HepG2 (cell line): ENCODE data around the gene APCDD1L. TPM values are rescaled to one million over a fixed set of nuclear protein-coding genes. Genes with fewer than 3 reads are reported as not detected.

Experiments used
- ATAC-seq: fragments of 200-7000 bp; cut with Tn5 transposase; 3 replicates; pipeline ENCODE4 v1.9.1; 2020; ENCODE audit warnings: mild to moderate bottlenecking, moderate library complexity
- BruUV-seq: library from RNA; stranded (reverse); fragments of 400-500 nt; replicated peaks from 2 replicates; lab custom pipeline; 2021; lab: Mats Ljungman, UMichigan
- CTCF ChIA-PET: fragments of 300-600 bp; formaldehyde crosslinking; extraction: SDS; loops from one replicate; lab custom pipeline; 2021; ENCODE audit warnings: low total read pairs, inconsistent platforms, low intra/inter-chr PET ratio; lab: Yijun Ruan, JAX
- POLR2A ChIA-PET: fragments of 350-600 bp; sonication (Branson Sonifier 250); formaldehyde crosslinking; loops from one replicate; lab custom pipeline; 2020; ENCODE audit warnings: antibody characterized with exemption, inconsistent platforms; lab: Yijun Ruan, JAX
- DNase-seq: peaks from one replicate; pipeline ENCODE4 v3.0.0-alpha.2; 2015; ENCODE audit warnings: low spot score
- FAIRE-seq: peaks from 3 replicates; lab custom pipeline; 2011; peaks lifted over from hg19 to GRCh38; lab: Jason Lieb, UNC
- H2AFZ ChIP-seq: one replicate; pipeline ENCODE4 v1.6.1; 2011; ENCODE audit warnings: low read length, inconsistent platforms
- H3K27ac ChIP-seq: fragments of 300-600 bp; 3 replicates; pipeline ENCODE4 v1.8.0; 2011; ENCODE audit warnings: mixed run types, mild to moderate bottlenecking, mixed read lengths, low read length, inconsistent platforms; ENCODE audit not compliant: insufficient read depth; ENCODE audit errors: extremely low read length
- H3K27me3 ChIP-seq, 2 experiments: fragments of 200-600 bp in 1 of 2; 2 replicates in 1 of 2; 3 replicates in 1 of 2; pipeline versions ENCODE4 v1.6.0 to v1.8.0; 2011; ENCODE audit warnings: low read length in 2 of 2, mild to moderate bottlenecking in 2 of 2, moderate library complexity in 2 of 2, inconsistent platforms in 1 of 2; ENCODE audit not compliant: insufficient read depth in 2 of 2, control insufficient read depth in 1 of 2
- H3K36me3 ChIP-seq, 2 experiments: fragments of 200-600 bp in 1 of 2; replicated peaks in 1 of 2; 2 replicates in 1 of 2; 3 replicates in 1 of 2; pipeline versions ENCODE4 v1.5.1 to v1.8.0; 2011; ENCODE audit warnings: low read length in 2 of 2, inconsistent platforms in 1 of 2; ENCODE audit not compliant: insufficient read depth in 2 of 2, control insufficient read depth in 1 of 2
- H3K4me1 ChIP-seq: 2 replicates; pipeline ENCODE4 v1.5.1; 2012; ENCODE audit warnings: low read length, inconsistent platforms; ENCODE audit not compliant: insufficient read depth
- H3K4me2 ChIP-seq: 2 replicates; pipeline ENCODE4 v1.6.0; 2011; ENCODE audit warnings: low read depth, low read length, inconsistent platforms
- H3K4me3 ChIP-seq, 3 experiments: fragments of 200-600 bp in 1 of 3; sonication (generic), shearing (Covaris generic) in 1 of 3; replicated peaks in 1 of 3; 2 replicates each; pipeline ENCODE4 v1.5.1; 2011 to 2016; ENCODE audit warnings: low read length in 3 of 3, inconsistent platforms in 2 of 3, low read depth in 2 of 3, mild to moderate bottlenecking in 2 of 3, control low read depth in 1 of 3, mixed read lengths in 1 of 3; ENCODE audit not compliant: insufficient read depth in 1 of 3
- H3K79me2 ChIP-seq: one replicate; pipeline ENCODE4 v1.6.1; 2011; ENCODE audit warnings: low read length, inconsistent platforms; ENCODE audit not compliant: insufficient read depth
- H3K9ac ChIP-seq: 2 replicates; pipeline ENCODE4 v1.6.0; 2011; ENCODE audit warnings: mild to moderate bottlenecking, low read depth, low read length, inconsistent platforms; ENCODE audit not compliant: insufficient read depth
- H3K9me3 ChIP-seq: 2 replicates; pipeline ENCODE4 v1.5.1; 2012; ENCODE audit warnings: mild to moderate bottlenecking, low read length
- H4K20me1 ChIP-seq: 2 replicates; pipeline ENCODE4 v1.6.0; 2011; ENCODE audit warnings: inconsistent platforms, mild to moderate bottlenecking, low read length, moderate library complexity; ENCODE audit not compliant: insufficient read depth
- CEBPB ChIP-seq: IDR thresholded peaks from 2 replicates; pipeline ENCODE4 v1.6.1; 2011; ENCODE audit warnings: low read depth, low read length, improper control_type of control experiment, borderline replicate concordance
- FLYWCH1 ChIP-seq: sonication (generic); formaldehyde crosslinking; IDR thresholded peaks from 2 replicates; pipeline ENCODE4 v1.8.1; 2023; ENCODE audit warnings: mild to moderate bottlenecking, missing genetic modification reagents
- PAF1 ChIP-seq: IDR thresholded peaks from 2 replicates; pipeline ENCODE4 v1.6.1; 2016; ENCODE audit warnings: missing genetic modification reagents, missing compliant biosample characterization
- TEAD3 ChIP-seq: optimal IDR thresholded peaks from 2 replicates; pipeline ENCODE3; 2016; ENCODE audit warnings: borderline replicate concordance
- ZKSCAN5 ChIP-seq: sonication (generic); formaldehyde crosslinking; IDR thresholded peaks from 2 replicates; pipeline ENCODE4 v1.5.1; 2020; ENCODE audit warnings: mild to moderate bottlenecking, missing genetic modification reagents
- ZNF329 ChIP-seq: sonication (generic); formaldehyde crosslinking; IDR thresholded peaks from 2 replicates; pipeline ENCODE4 v1.9.0; 2021; ENCODE audit warnings: low read depth, mild to moderate bottlenecking, missing genetic modification reagents
- ZNF430 ChIP-seq: sonication (generic); formaldehyde crosslinking; IDR thresholded peaks from 2 replicates; pipeline ENCODE4 v1.9.0; 2021; ENCODE audit warnings: mild to moderate bottlenecking, missing genetic modification reagents
- ZNF598 ChIP-seq: sonication (generic); formaldehyde crosslinking; IDR thresholded peaks from 2 replicates; pipeline ENCODE4 v1.5.1; 2020; ENCODE audit warnings: mild to moderate bottlenecking, missing genetic modification reagents, borderline replicate concordance
- WGBS: methylation state at CpG from one replicate; pipeline ENCODE4 v1.1.6; 2017; ENCODE audit warnings: low lambda C conversion rate; 5-methylcytosine and 5-hydroxymethylcytosine counted together
- in situ Hi-C: cut with HindIII; loops from 2 replicates; pipeline ENCODE4 v1.10.0; 2017; ENCODE audit warnings: low pct_unique_long_range_greater_than_20kb; ENCODE audit not compliant: extremely low pct_ligation_motif_present
- intact Hi-C: fragments of 100-400 bp; cut with micrococcal nuclease; formaldehyde crosslinking; loops from one replicate; pipeline ENCODE4 v1.10.0; 2022; ENCODE audit not compliant: unreplicated experiment
- polyA plus RNA-seq, 8 experiments: library from polyadenylated mRNA; depleted of rRNA in 3 of 8; stranded (reverse) in 7 of 8; unstranded in 1 of 8; fragments of >200 nt; fragmentation: Illumina TruSeq in 4 of 8; extraction: Trizol in 4 of 8; gene quantifications; 2 replicates each; pipeline versions ENCODE4 v1.2.1 to v1.2.3, GENCODE V29; 2011 to 2016; ENCODE audit warnings: low read depth in 4 of 8, missing spikeins in 1 of 8, mixed read lengths in 1 of 8; ENCODE audit not compliant: insufficient read depth in 1 of 8
- total RNA-seq, 5 experiments: library from RNA; depleted of rRNA; stranded (reverse); fragments of >200 nt; fragmentation: Illumina TruSeq; extraction: Trizol; gene quantifications; 2 replicates each; pipeline ENCODE4 v1.2.3, GENCODE V29; 2016; ENCODE audit warnings: low read depth in 1 of 5
- TF ChIP-seq, protein P1 (sequence below): sonication (generic); formaldehyde crosslinking; IDR thresholded peaks from 2 replicates; pipeline ENCODE4 v1.9.0; 2021; ENCODE audit warnings: missing genetic modification reagents, mild to moderate bottlenecking, borderline replicate concordance

Gene APCDD1L
- total and polyA plus RNA-seq, 2 of the 13 experiments (the other 11 are each of a cell fraction or from before 2014, with no cell fraction given), result not detected

DNA sequence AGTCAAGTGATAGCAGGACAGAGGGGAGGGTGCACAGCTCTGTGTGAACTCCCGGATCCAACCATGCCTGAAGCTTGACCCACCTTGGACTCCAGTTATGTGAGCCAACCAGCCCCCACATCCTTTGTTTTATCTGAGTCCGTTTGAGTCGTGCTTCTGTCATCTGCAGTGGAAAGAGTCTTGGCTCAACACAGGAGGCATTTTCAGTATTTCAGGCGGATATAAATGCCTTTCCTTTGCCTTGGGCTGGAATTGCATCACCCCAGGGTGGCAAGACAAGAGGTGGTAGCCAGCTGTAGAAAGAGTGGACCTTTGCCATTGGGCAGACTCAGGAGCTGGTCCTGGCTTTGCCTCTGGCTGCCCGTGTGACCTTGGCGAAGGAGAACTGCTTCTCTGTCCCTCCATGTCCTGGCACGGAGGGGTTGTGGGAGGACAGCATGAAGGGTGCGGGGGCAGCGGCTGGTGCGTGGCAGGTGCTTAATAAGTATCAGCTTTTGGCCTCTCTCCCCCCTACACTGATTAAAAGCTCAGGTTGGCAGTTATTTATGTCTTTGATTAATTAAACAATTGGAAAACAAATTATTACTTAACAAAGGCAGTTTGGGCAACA lies 42.6 kb upstream of the APCDD1L start:
- Histone ChIP-seq H3K9me3 (no peaks in the 10 kb centered on the region), H3K27me3 (peaks cover 8 to 69% of the 10 kb centered on the region in 2 experiments; a peak in 4 of 5 replicates), H3K36me3 (no peaks in the 10 kb centered on the region), H3K4me2 (no peak overlapping the region), H3K9ac (no peak overlapping the region), H3K4me1 (no peaks in the 10 kb centered on the region), H3K79me2 (no peaks in the 10 kb centered on the region), H2AFZ (no peak overlapping the region), H4K20me1 (no peaks in the 10 kb centered on the region), H3K27ac (no peak overlapping the region), H3K4me3 (no peak overlapping the region)
- peak; percentile 20; the same call in 1 of the 2 replicates for TF ChIP-seq CEBPB
- TF ChIP-seq ZNF329 (CRISPR knock-in tag), result peak; percentile 84; the same call in 1 of the 2 replicates
- TF ChIP-seq, protein P1, sequence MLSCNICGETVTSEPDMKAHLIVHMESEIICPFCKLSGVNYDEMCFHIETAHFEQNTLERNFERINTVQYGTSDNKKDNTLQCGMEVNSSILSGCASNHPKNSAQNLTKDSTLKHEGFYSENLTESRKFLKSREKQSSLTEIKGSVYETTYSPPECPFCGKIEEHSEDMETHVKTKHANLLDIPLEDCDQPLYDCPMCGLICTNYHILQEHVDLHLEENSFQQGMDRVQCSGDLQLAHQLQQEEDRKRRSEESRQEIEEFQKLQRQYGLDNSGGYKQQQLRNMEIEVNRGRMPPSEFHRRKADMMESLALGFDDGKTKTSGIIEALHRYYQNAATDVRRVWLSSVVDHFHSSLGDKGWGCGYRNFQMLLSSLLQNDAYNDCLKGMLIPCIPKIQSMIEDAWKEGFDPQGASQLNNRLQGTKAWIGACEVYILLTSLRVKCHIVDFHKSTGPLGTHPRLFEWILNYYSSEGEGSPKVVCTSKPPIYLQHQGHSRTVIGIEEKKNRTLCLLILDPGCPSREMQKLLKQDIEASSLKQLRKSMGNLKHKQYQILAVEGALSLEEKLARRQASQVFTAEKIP, result no peak
- in situ Hi-C loops, result no loop called here
- no TSS peak for BruUV-seq
- intact Hi-C loops, result no loop called here
- FAIRE-seq (no peak), ATAC-seq (no peak), DNase-seq (no peak)
- ChIA-PET CTCF (no interaction called here), POLR2A (no interaction called here)
- WGBS, result 30% methylated on average over 10 of the region's 10 CpGs

DNA sequence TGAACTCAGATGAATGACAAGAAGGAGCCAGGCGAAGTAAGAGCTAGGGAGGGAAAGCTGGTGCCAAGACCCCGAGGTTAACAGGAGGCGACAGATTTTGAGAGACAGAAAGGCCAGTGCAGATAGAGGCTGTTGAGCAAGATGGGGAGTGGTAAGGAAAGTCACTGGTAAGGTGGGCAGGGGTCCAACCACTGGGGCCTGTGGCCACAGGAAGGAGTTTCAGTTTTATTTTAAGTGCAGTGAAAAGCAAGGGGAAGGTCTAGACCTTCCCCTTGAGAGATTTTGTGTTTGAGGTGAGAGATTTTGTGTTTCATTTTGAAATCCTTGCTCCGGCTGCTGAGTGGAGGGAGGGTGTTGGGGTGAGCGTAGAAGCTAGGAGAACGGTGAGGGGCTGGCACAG lies 41.8 kb upstream of the APCDD1L start:
- no peak overlapping the region for H3K9ac ChIP-seq
- WGBS, result 23% methylated on average over 6 of the region's 6 CpGs
- H2AFZ ChIP-seq, result no peak overlapping the region
- H3K9me3 ChIP-seq, result no peaks in the 10 kb centered on the region
- no peak overlapping the region for H3K4me3 ChIP-seq
- H3K4me2 ChIP-seq, result no peak overlapping the region
- POLR2A ChIA-PET, result no interaction called here
- no peaks in the 10 kb centered on the region for H3K79me2 ChIP-seq
- BruUV-seq, result no TSS peak
- intact Hi-C loops (no loop called here), in situ Hi-C loops (no loop called here)
- no peak overlapping the region for H3K27ac ChIP-seq
- no peak for DNase-seq
- no peaks in the 10 kb centered on the region for H3K36me3 ChIP-seq
- CTCF ChIA-PET, result no interaction called here
- FAIRE-seq, result no peak
- no peaks in the 10 kb centered on the region for H4K20me1 ChIP-seq
- ATAC-seq, result no peak
- H3K4me1 ChIP-seq, result no peaks in the 10 kb centered on the region
- peaks cover 8 to 75% of the 10 kb centered on the region in 2 experiments; a peak in 4 of 5 replicates for H3K27me3 ChIP-seq
- TF ChIP-seq FLYWCH1 (no peak), PAF1 (CRISPR knock-in tag) (no peak), ZNF598 (CRISPR knock-in tag) (no peak), ZKSCAN5 (CRISPR knock-in tag) (no peak), ZNF430 (CRISPR knock-in tag) (no peak), TEAD3 (no peak)
